NCI-H1105 treated with DMSO at 0.1 percent for 48 hours (cell line): ENCODE data around the gene HIBADH.

Source experiments
- DNase-seq: peaks from one replicate; lab custom pipeline; 2025; lab: John Stamatoyannopoulos, UW

The HIBADH gene

DNA sequence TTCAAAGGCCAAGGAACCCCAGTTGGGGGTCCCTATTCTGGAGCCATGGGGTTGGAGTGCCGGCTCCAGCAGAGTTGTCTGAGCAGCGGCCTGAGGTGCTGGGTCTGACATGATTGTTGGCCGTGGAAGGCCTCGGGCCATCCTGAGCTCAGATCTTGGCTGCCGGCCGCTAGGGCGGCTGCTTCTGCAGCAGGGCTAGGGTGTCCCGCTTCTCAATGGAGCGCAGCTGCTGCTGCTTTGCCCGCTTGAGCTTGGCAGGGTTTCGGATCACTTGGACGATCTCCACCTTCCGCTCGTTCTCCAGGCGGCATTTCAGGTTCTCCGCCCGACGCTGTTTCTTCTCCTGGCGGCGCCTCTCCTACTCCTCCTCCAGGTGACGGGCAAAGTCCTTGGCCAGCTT lies 171.1 kb downstream of the HIBADH start:
- DNase-seq: no peak

DNA sequence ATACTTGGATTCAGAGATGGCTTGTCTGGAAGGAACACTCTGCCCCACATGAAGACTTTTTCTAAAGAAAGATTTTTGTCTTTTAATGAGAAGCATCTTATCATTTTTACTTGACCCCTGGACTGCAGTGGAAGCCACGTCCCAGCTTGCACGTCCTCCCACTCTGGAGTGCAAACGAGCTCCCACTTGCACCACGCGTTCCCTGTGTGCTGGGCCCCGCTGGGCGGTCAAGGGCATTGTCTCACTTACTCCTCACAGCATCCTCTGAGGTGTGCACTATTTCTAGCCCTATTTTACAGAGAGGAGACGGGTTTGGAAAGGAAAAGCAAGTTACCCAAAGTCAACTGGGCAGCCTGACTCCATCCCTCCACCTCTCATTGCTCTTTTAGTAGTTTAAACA lies 175.2 kb downstream of the HIBADH start:
- DNase-seq: no peak

DNA sequence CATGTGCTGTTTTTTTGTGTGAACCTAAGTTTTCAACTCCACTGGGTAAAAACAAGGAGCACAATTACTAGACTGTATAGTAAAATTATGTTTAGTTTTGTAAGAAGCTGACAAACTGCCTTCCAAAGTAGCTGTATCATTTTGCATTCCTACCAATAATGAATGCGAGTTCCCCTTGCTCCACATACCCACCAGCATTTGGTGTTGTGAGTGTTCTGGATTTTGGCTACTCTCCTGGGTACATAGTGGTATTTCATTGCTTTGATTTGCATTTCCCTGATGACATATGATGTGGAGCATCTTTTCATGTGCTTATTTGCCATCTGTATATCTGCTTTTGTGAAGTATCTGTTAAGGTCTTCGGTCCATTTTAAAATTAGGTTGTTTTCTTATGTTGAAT lies 178.2 kb downstream of the HIBADH start:
- DNase-seq: no peak

DNA sequence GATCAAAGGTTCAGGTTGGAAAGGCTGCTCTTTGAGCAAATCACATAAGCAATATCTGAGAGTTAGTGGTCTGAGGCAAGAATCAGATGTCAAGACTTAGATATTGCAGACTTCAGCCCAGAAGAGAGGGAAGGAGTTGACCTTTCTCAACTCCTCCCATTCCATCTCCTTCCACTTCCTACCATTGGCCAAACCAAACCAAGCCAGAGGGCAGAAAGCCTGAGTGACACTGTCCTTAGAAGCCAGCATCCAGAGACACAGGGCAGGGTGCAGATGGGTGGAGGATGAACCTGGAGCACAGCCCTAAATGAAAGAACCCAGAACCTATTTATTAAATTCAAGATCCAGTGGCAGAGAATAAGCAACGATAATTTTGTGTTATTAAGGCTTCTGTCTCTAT lies 180.5 kb downstream of the HIBADH start:
- DNase-seq: no peak

DNA sequence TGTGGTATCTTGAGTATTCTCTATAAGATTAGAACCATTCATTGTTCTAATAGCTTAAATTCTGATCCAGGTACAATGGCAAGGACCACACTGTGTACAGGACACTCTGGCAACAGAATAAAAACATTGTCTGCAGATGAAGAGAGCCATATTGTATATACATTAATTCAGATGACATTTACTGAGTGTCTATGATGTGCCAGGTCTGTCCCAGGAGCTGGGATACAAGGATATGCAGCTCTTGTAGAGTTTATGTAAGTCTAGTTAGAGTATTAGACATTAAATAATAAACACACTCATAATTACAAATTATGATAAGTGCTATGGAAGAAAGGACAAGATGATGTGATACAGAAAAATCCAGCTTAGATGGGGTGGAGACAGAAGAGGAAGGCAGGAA lies 184.1 kb downstream of the HIBADH start:
- no peak for DNase-seq

DNA sequence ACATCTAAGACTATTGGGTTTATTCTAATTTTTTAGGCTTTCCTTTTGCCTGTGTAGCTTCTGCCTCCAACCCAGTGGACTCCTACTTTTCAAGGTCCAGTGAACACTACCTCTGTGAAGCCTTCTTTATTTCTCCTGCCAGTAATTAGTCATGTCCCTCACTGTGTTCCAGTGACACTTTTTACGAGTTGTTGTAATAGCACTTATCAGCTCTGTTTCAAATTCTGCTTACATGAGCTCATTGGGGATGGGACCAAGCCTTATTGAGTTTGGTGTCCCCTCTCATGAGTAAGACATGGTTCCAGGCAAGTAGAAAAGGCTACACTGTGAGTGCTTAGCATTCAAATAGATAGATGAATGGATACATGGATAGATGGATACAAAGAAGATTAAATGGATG lies 184.6 kb downstream of the HIBADH start:
- no peak for DNase-seq

DNA sequence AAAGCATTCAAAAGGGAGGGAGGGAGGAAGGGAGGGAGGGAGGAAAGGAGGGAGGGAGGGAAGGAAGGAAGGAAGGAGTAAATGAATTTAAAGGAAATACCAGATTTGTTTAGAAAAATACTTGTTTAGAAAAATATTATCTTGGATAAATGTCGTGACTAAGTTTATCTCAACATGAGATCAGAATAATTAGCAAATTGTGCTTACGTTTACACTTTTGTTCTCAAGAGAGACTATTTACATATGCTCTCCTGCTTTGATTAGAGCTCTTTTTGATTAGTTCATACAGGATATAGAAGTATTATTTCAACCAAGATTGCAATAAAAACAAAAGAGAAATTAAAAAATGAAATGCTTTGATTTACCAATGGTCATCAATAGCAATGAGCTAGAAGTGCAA lies 186.2 kb downstream of the HIBADH start:
- DNase-seq: no peak
